Stimulated activated memory B cell treated with anti-CD40 and anti-IgM and Interleukin-4, amounts not matched to agents 10 μg/mL and 1 μg/mL and 100 μg/mL, for 72 hours (primary cell): ENCODE data around the gene ZNF239.
A peak's percentile ranks its signal among the peaks of the same experiment; 100 is the strongest.
"Not testable (repeated sequence)": the region's sequence is repeated elsewhere in the genome, so short reads cannot be mapped to it uniquely, and the experiment has no call there.

ENCODE experiments used
- ATAC-seq: fragments of 150-1000 bp; cut with Tn5 transposase; 2 replicates; pipeline ENCODE4 v1.10.0; 2021
- H3K27ac Mint-ChIP-seq: one replicate; pipeline ENCODE4 v1.8.0; 2022; ENCODE audit warnings: mild to moderate bottlenecking, mixed read lengths
- H3K27me3 Mint-ChIP-seq: one replicate; pipeline ENCODE4 v1.8.0; 2022; ENCODE audit warnings: mixed read lengths
- H3K36me3 Mint-ChIP-seq: one replicate; pipeline ENCODE4 v1.8.0; 2022; ENCODE audit warnings: mixed read lengths
- H3K4me1 Mint-ChIP-seq: one replicate; pipeline ENCODE4 v1.8.0; 2022; ENCODE audit warnings: mixed read lengths
- H3K4me3 Mint-ChIP-seq: one replicate; pipeline ENCODE4 v1.8.0; 2022; ENCODE audit warnings: mild to moderate bottlenecking, moderate library complexity, mixed read lengths
- H3K9me3 Mint-ChIP-seq: one replicate; pipeline ENCODE4 v1.8.0; 2022; ENCODE audit warnings: mixed read lengths

The ZNF239 gene

GRCh38 chr10:43574001-43574892 is at the start of gene ZNF239:
ZNF239 (minus strand) TSS chr10:43574616; CDS start chr10:43558079, 16,537 bp downstream.
- Mint-ChIP-seq H3K27me3 (no peaks in the 10 kb centered on the region), H3K4me1 (peaks cover 42% of the 10 kb centered on the region), H3K36me3 (peaks cover 7% of the 10 kb centered on the region), H3K9me3 (peaks cover 13% of the 10 kb centered on the region), H3K4me3 (peak within 1 kb of the TSS; percentile 93), H3K27ac (peak within 1 kb of the TSS; percentile 90)
- peak; percentile 97 for ATAC-seq

DNA sequence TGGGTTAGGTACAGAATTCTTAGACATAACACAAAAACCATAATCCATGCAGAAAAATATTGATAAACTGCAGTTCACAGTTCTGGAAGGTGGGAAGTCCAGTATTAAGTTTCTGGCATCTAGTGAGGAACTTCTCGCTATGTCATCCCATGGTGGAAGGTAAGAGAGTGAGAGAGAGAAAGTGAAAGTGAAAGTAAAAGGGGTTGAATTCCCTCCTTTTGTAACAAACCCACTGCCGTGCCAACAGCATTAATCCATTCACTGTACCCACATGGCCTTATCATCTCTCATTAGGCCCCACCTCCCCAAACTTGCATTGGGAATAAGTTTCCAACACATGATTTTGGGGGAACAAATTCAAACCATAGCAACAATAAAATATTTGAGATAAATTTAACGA is 48.9 kb upstream of the ZNF239 start:
- Mint-ChIP-seq H3K4me1 (peaks cover 6% of the 10 kb centered on the region), H3K9me3 (peaks cover 6% of the 10 kb centered on the region), H3K27ac (no peak overlapping the region), H3K27me3 (no peaks in the 10 kb centered on the region), H3K4me3 (no peak overlapping the region), H3K36me3 (no peaks in the 10 kb centered on the region)
- no peak for ATAC-seq

DNA sequence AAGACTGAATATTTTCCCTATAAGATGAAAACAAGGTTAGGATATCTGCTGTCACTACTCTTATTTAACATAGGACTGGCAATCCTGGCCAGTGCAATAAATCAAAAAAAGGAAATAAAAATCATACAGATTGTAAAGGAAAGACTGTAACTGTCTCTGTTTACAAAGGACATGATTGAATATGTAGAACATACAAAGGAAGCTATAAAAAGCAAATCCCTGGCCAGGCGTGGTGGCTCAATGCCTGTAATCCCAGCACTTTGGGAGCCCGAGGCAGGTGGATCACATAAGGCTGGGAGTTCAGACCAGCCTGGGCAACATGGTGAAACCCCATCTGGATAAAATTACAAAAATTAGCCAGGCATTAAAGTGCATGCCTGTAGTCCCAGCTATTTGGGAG is 47.6 kb upstream of the ZNF239 start:
- Mint-ChIP-seq H3K9me3 (peaks cover 6% of the 10 kb centered on the region), H3K27ac (no peak overlapping the region), H3K4me1 (peaks cover 6% of the 10 kb centered on the region), H3K27me3 (no peaks in the 10 kb centered on the region), H3K4me3 (no peak overlapping the region), H3K36me3 (peaks cover 3% of the 10 kb centered on the region)
- no peak for ATAC-seq

DNA sequence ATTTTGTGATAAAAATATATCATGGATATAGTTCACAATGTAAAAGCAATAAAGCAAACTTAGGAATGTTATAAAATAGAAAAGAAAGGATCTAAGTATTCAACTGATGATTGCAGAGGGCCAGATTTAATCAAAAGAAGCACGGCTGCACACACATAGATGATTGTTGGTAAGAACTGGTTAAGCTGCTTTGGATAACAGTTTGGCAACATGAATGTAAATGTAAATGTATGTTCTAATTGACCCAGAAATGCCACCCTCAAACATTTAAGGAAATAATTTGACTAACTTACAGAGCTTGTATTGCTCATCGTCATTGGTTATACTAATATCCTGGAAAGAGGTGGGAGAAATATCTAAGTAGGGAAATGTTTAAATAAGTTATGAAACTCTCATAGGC is 45.0 kb upstream of the ZNF239 start:
- H3K36me3 Mint-ChIP-seq, result peaks cover 29% of the 10 kb centered on the region
- no peak overlapping the region for H3K4me3 Mint-ChIP-seq
- H3K27me3 Mint-ChIP-seq, result no peaks in the 10 kb centered on the region
- H3K4me1 Mint-ChIP-seq, result peaks cover 6% of the 10 kb centered on the region
- ATAC-seq, result no peak
- no peak overlapping the region for H3K27ac Mint-ChIP-seq
- peaks cover 23% of the 10 kb centered on the region for H3K9me3 Mint-ChIP-seq

DNA sequence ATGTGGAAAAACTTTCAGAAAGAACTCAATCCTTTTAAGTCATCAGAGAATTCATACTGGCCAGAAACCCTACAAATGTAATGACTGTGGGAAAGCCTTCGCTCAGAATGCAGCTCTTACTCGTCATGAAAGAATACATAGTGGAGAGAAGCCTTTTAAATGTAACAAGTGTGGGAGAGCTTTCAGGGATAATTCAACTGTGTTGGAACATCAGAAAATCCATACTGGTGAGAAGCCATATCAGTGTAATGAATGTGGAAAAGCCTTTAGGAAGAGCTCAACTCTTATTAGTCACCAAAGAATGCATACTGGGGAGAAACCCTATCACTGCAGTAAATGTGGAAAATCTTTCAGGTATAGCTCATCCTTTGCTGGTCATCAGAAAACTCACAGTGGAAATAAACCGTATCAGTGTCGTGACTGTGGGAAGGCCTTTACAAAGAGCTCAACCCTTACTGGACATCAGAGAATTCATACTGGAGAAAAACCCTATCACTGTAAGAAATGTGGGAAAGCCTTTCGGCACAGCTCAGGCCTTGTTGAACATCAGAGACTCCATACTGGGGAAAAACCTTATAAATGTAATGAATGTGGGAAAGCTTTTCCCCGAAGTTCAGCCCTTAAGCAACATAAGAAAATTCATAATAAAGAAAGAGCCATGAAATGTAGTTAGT is 42.4 kb upstream of the ZNF239 start:
- Mint-ChIP-seq H3K4me1 (no peaks in the 10 kb centered on the region), H3K27me3 (no peaks in the 10 kb centered on the region), H3K36me3 (peaks cover 55% of the 10 kb centered on the region), H3K27ac (no peak overlapping the region), H3K9me3 (peaks cover 32% of the 10 kb centered on the region), H3K4me3 (no peak overlapping the region)
- ATAC-seq, result no peak

GRCh38 chr10:43610636-43611035 is 36.2 kb upstream of the ZNF239 start:
- Mint-ChIP-seq H3K4me3 (no peak overlapping the region), H3K36me3 (peaks cover 77% of the 10 kb centered on the region), H3K27me3 (no peaks in the 10 kb centered on the region), H3K4me1 (peaks cover 37% of the 10 kb centered on the region), H3K9me3 (peaks cover 15% of the 10 kb centered on the region), H3K27ac (no peak overlapping the region)
- ATAC-seq, result no peak

DNA sequence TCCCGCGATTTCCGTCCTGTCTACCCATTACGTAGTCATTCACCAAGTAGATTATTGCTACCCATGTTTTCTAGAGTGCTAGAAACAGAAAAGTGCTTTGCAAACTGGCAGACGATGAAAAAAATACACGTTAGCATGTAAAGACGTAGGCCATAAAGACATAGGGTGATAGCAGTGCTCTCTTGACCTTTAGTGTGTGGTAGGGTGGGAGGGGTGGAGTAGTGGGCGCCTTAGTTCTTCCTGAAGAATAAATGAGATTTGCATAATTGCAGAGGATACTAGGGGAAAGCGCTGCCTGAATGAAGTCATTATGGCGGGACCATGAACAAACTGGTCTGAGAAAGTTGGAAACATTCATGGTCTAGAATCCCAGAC is 32.8 kb upstream of the ZNF239 start:
- no peak for ATAC-seq
- Mint-ChIP-seq H3K36me3 (peaks cover 42% of the 10 kb centered on the region), H3K4me3 (peak overlapping the region; percentile 69), H3K4me1 (peaks cover 37% of the 10 kb centered on the region), H3K27ac (peak overlapping the region; percentile 78), H3K9me3 (peaks cover 3% of the 10 kb centered on the region), H3K27me3 (peaks cover 3% of the 10 kb centered on the region)

DNA sequence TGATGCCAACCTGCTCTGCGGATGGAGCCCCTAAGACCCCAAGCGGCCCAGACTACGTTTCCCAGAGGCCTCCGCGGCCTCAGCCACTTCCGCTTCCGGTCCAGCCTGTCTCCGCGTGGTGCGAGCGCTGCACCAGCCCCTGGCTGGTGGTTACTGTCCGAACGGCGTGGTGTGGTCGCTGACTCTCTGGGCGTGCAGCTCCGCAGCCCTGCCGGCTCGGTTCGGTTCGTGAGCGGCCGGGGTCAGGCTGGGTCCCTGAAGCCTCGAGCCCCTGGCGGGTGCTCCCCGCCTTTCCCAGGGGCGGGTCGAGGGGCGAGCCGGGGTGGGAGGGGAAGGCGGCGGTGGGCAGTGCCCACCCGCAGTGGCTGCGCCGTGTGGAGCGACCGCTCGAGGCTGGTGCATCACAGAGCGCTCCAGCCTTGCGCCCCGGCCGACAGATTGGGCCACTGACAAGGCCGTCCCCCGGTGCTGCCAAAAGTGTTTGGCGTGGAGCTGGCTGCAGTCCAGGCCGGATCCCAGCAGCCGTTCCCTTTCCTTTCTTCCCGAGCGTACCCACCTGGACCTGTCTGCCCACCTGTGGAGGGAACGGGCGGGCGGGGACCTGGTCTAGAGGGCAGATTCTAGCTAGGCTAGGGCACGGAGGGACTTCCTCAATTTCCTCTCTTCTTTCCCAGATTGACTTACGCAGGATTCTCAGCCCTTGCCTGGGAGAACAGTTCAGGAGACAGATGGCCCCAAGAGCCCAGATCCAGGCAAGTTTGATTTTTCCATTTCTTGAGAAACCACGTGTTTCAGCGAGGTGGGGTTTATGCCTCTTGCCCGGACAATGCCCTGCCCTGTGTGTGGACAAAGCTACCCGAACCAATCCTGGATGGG is 32.1 kb upstream of the ZNF239 start, which contains the start of gene ZNF485:
Gene ZNF485 (plus strand): TSS at position 116 of the 876 bp plus-strand sequence. CDS start 613 bp downstream, at position 729.
- H3K4me1 Mint-ChIP-seq, result peaks cover 37% of the 10 kb centered on the region
- H3K27me3 Mint-ChIP-seq, result peaks cover 8% of the 10 kb centered on the region
- peaks cover 36% of the 10 kb centered on the region for H3K36me3 Mint-ChIP-seq
- peak within 1 kb of the TSS; percentile 78 for H3K27ac Mint-ChIP-seq
- peak within 1 kb of the TSS; percentile 69 for H3K4me3 Mint-ChIP-seq
- peaks cover 6% of the 10 kb centered on the region for H3K9me3 Mint-ChIP-seq
- peak; percentile 96 for ATAC-seq

DNA sequence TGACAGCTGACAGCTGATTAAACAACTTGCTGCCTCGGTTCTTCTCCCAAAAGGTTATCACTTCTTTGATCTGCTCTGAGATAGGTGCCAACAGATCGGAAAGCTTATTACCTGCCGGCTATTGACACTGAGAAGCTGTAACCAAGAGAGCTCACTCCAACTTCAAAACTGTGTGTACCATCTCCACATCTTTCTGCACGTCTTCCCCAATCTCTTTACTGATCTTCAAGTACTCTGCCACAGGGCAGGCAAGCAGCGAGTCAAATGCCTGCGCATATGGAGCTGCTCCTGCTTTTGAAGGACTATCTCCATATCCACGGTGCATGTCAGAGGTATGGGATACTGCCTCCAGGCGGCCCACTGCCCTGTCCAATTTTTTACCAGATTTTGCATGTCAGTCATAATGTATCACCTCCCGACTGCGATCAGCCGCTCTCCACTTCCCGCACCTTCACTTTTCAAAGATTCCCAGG is 31.5 kb upstream of the ZNF239 start:
- Mint-ChIP-seq H3K4me1 (peaks cover 37% of the 10 kb centered on the region), H3K4me3 (peak overlapping the region; percentile 69), H3K27ac (peak overlapping the region; percentile 78), H3K27me3 (peaks cover 8% of the 10 kb centered on the region), H3K36me3 (peaks cover 30% of the 10 kb centered on the region), H3K9me3 (peaks cover 6% of the 10 kb centered on the region)
- ATAC-seq, result no peak

GRCh38 chr10:43601576-43601975 is 27.2 kb upstream of the ZNF239 start:
- ATAC-seq, H3K27me3 Mint-ChIP-seq, H3K36me3 Mint-ChIP-seq, H3K27ac Mint-ChIP-seq, H3K9me3 Mint-ChIP-seq, H3K4me1 Mint-ChIP-seq, H3K4me3 Mint-ChIP-seq: not testable (repeated sequence)

- peaks cover 19% of the 10 kb centered on the region for H3K4me1 Mint-ChIP-seq
- peaks cover 3% of the 10 kb centered on the region for H3K9me3 Mint-ChIP-seq
- no peak overlapping the region for H3K27ac Mint-ChIP-seq
- ATAC-seq, result no peak
- H3K36me3 Mint-ChIP-seq, result peaks cover 1% of the 10 kb centered on the region
- H3K4me3 Mint-ChIP-seq, result no peak overlapping the region
- H3K27me3 Mint-ChIP-seq, result peaks cover 8% of the 10 kb centered on the region
Measured at GRCh38 chr10:43599333-43599732, 24.9 kb upstream of the ZNF239 start.

GRCh38 chr10:43598446-43598845 is 24.0 kb upstream of the ZNF239 start:
- Mint-ChIP-seq H3K4me1 (peaks cover 24% of the 10 kb centered on the region), H3K27ac (no peak overlapping the region), H3K27me3 (peaks cover 8% of the 10 kb centered on the region), H3K4me3 (no peak overlapping the region), H3K9me3 (peaks cover 6% of the 10 kb centered on the region), H3K36me3 (peaks cover 6% of the 10 kb centered on the region)
- ATAC-seq, result no peak

DNA sequence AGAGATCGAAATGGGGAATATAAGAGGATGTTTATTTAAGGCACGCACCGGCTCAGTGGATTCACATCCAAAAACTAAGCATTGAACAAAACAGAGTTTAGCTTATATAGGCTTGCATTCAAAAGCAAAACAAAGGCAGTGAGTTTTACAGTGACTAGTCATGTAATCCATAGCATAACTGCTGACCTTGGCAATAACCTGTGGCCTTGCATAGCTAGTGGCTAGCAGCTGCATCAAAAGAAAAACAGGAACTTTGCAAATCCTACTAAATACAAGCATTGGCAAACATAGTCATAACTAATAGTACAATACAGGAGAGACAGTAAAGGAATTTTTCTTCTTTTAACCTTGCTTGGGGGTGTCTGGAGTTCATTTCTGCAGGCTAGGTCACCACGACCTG is 22.1 kb upstream of the ZNF239 start:
- ATAC-seq, result no peak
- peaks cover 10% of the 10 kb centered on the region for H3K36me3 Mint-ChIP-seq
- H3K27me3 Mint-ChIP-seq, result no peaks in the 10 kb centered on the region
- peaks cover 24% of the 10 kb centered on the region for H3K4me1 Mint-ChIP-seq
- no peak overlapping the region for H3K4me3 Mint-ChIP-seq
- peaks cover 6% of the 10 kb centered on the region for H3K9me3 Mint-ChIP-seq
- no peak overlapping the region for H3K27ac Mint-ChIP-seq

DNA sequence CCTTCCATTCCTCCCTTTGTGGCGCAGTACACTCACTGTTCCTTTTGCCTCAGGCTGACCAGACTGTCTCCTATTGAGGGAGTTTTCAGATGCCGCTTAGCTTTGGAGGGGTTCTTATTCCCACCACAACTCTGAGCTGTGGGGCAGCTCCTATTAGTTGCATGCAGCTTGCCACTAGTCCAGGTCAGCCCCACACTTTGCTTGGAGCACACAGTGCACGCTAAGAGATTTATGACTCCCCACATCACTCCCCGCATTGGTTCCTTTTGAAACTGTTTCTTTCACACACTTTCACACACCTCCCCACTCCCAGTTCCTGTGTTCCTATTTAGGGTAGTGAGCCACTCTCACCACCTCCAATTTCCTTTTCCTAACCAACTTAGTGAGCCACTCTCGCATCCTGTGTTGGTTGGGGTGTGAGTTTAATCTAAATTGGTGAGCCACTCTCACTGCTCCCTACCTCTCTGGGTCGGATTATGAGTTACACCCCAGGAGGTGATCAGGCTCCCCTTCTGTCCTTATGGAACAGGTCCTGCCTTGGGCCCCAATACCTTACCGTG is 21.4 kb upstream of the ZNF239 start:
- Mint-ChIP-seq H3K27ac (peak overlapping the region; percentile 88), H3K36me3 (peaks cover 10% of the 10 kb centered on the region), H3K4me1 (peaks cover 24% of the 10 kb centered on the region), H3K4me3 (peak overlapping the region; percentile 27), H3K27me3 (no peaks in the 10 kb centered on the region), H3K9me3 (peaks cover 6% of the 10 kb centered on the region)
- ATAC-seq, result peak; percentile 53
